ENCODE results near the gene CCDC91. TPM values are rescaled to one million over a fixed set of nuclear protein-coding genes. Genes with fewer than 3 reads are reported as not detected.

CCDC91 gene
- total and polyA plus RNA-seq, 2 donors = 34.7 to 60.2 TPM

DNA sequence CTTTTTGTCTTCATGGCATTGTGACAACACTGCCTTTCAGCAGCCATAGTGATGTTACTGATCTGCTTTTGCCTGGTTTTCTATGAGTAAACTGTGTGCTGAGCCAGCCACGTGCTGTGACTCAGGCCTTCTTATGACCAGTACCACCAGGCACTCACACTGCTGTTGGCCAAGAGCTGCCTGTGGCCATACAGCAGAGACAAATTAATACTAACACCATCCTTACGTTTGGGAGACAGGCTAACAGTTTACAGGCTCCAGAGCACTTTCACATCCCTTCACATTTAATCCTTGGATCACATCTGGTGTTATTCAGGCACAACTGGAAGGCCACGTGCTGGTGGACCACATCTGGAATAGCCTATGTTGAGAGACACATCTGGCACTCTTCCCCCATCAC lies 377.9 kb downstream of the CCDC91 start:
- DNase-seq (ENCODE audit: low read depth in 6 of 9, low spot score in 9 of 9) = no peak
- Histone ChIP-seq H3K4me3 (ENCODE audit: low read length in 2 of 2) (no peak overlapping the region), H3K4me1 (ENCODE audit: control insufficient read depth in 2 of 2, insufficient read depth in 2 of 2, low read length in 2 of 2) (no peaks in the 10 kb centered on the region), H3K27ac (ENCODE audit: low read depth in 1 of 2, low read length in 1 of 2) (no peak overlapping the region), H3K36me3 (ENCODE audit: control insufficient read depth in 2 of 2, insufficient read depth in 2 of 2, low read length in 1 of 2) (no peaks in the 10 kb centered on the region), H3K9me3 (ENCODE audit: control insufficient read depth in 2 of 2, insufficient read depth in 1 of 2, low read length in 1 of 2) (no peaks in the 10 kb centered on the region), H3K27me3 (ENCODE audit: control insufficient read depth in 2 of 2, insufficient read depth in 1 of 2, low read length in 1 of 2) (no peaks in the 10 kb centered on the region)
- WGBS = 95% methylated on average over 3 of the region's 3 CpGs

DNA sequence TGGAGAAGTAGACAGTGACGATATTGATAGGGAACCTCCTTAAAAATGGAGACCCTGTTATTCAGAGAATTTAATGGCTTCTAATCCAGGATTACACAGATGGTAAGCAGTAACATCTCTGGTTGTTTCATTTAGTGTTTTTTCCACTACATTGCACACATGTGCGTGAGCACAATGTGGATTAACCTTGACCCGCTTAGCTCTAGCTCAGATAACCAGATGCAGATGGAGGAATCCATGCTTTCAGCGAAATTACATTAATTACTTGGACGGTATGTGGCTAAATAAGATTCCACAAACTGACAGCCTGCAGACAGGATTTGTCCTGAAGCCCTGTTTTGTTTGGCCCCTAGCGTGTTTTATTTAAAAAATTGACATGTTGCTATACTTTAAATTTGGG lies 378.4 kb downstream of the CCDC91 start:
- H3K4me1 ChIP-seq (ENCODE audit: control insufficient read depth in 2 of 2, insufficient read depth in 2 of 2, low read length in 2 of 2) = no peaks in the 10 kb centered on the region
- no peak overlapping the region for H3K27ac ChIP-seq (ENCODE audit: low read depth in 1 of 2, low read length in 1 of 2)
- WGBS = 82% methylated on average over 6 of the region's 6 CpGs
- DNase-seq (ENCODE audit: low read depth in 6 of 9, low spot score in 9 of 9) = no peak
- H3K36me3 ChIP-seq (ENCODE audit: control insufficient read depth in 2 of 2, insufficient read depth in 2 of 2, low read length in 1 of 2) = no peaks in the 10 kb centered on the region
- H3K4me3 ChIP-seq (ENCODE audit: low read length in 2 of 2) = no peak overlapping the region
- no peaks in the 10 kb centered on the region for H3K9me3 ChIP-seq (ENCODE audit: control insufficient read depth in 2 of 2, insufficient read depth in 1 of 2, low read length in 1 of 2)
- H3K27me3 ChIP-seq (ENCODE audit: control insufficient read depth in 2 of 2, insufficient read depth in 1 of 2, low read length in 1 of 2) = no peaks in the 10 kb centered on the region

DNA sequence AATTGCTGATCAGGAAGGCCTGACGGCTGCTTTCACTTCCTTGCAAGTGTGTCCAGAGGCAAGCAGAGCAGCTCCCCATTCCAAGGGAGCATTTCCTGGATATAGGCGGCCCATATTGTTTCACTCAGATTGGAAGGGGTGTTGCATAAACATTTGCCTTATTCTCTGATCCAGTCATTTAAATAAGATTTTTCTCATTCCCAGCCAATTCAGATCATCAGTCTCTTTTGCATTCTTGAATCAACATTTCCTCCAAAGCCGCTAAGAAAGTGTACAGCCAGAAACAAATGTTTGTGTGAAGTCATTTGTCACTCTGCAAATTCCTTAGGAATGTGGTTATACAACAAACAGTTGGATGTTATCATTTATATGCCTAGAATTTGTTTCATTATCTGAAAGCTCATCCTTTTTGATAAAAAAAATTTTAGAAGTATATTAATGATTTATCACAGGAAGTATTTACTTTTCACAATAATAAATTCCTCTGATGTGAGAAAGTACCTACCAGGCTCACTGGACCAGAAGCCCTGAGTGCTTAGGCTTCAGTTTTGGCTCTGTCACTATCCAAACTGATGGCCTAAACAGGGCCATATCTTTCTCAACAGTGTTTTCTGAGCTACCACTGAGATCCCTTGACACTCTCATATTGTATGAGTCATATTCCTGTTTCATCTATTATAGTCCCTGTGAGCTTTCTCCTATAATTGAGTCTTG lies 379.6 kb downstream of the CCDC91 start:
- no peak for DNase-seq (ENCODE audit: low read depth in 6 of 9, low spot score in 9 of 9)
- Histone ChIP-seq H3K4me1 (ENCODE audit: control insufficient read depth in 2 of 2, insufficient read depth in 2 of 2, low read length in 2 of 2) (no peaks in the 10 kb centered on the region), H3K4me3 (ENCODE audit: low read length in 2 of 2) (no peak overlapping the region), H3K9me3 (ENCODE audit: control insufficient read depth in 2 of 2, insufficient read depth in 1 of 2, low read length in 1 of 2) (no peaks in the 10 kb centered on the region), H3K36me3 (ENCODE audit: control insufficient read depth in 2 of 2, insufficient read depth in 2 of 2, low read length in 1 of 2) (no peaks in the 10 kb centered on the region), H3K27ac (ENCODE audit: low read depth in 1 of 2, low read length in 1 of 2) (no peak overlapping the region), H3K27me3 (ENCODE audit: control insufficient read depth in 2 of 2, insufficient read depth in 1 of 2, low read length in 1 of 2) (no peaks in the 10 kb centered on the region)
- 94% methylated on average over 3 of the region's 3 CpGs for WGBS

DNA sequence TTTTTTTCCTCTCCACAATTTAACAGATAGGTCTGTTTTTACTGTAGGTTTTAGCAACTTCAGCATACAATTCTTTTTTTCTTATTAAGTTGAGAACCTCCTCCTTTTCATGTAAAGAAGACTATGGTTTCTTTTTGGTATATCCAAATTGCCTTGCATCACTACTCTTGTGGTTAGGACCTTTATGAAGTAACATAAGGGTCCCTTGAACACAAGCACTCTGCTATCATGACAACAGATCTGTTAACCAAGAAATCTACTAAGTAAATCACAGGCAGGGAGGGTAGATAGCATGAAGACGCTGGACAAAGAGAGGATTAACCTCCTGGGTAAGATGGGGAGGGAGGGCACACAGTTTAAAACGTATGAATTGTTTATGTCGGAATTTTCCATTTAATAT lies 380.6 kb downstream of the CCDC91 start:
- no peak for DNase-seq (ENCODE audit: low read depth in 6 of 9, low spot score in 9 of 9)
- no peak overlapping the region for H3K4me3 ChIP-seq (ENCODE audit: low read length in 2 of 2)
- H3K27ac ChIP-seq (ENCODE audit: low read depth in 1 of 2, low read length in 1 of 2) = no peak overlapping the region
- H3K9me3 ChIP-seq (ENCODE audit: control insufficient read depth in 2 of 2, insufficient read depth in 1 of 2, low read length in 1 of 2) = no peaks in the 10 kb centered on the region
- WGBS = 94% methylated on average over 3 of the region's 3 CpGs
- H3K36me3 ChIP-seq (ENCODE audit: control insufficient read depth in 2 of 2, insufficient read depth in 2 of 2, low read length in 1 of 2) = no peaks in the 10 kb centered on the region
- H3K4me1 ChIP-seq (ENCODE audit: control insufficient read depth in 2 of 2, insufficient read depth in 2 of 2, low read length in 2 of 2) = no peaks in the 10 kb centered on the region
- no peaks in the 10 kb centered on the region for H3K27me3 ChIP-seq (ENCODE audit: control insufficient read depth in 2 of 2, insufficient read depth in 1 of 2, low read length in 1 of 2)

DNA sequence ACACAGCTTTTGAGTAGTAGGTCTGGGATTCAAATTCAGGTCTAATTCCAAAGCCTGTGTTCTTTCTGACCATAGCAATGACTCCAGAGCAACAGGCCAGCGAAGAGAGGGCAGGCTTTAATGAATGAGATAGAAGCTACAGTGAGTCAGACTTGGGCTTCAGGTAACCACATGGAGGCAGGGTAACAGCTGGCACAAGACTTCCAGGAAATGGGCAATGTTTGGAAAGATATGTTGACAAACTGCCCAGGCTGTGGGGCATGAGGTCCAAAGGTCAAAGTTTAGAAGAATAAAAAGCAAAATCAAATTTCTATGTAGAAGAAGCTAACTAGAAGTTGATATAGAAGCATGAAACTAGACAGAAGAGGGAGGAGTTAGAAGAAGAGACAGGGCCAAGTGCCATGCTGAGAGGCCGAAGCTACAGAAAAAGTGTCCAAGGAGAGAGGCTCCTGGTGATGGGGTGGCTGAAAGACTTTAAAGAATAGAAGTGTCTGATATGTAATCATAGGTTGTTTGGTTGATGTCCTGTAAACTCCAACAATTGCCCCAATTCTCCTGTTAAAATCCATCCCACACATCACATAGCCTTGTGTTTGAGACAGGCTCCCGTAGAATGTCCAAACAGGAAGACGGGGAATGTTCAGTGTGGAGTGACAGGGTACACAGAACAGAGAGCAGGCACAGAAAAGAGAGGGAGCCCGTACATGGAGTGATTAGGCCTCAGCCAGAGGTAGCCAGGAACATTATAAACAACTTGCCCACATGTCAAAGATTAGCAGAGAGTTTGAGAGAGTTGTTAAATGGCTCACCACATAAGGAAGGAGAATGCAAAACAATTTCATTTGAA lies 384.7 kb downstream of the CCDC91 start:
- 94% methylated on average over 5 of the region's 5 CpGs for WGBS
- H3K4me1 ChIP-seq (ENCODE audit: control insufficient read depth in 2 of 2, insufficient read depth in 2 of 2, low read length in 2 of 2) = no peaks in the 10 kb centered on the region
- H3K27me3 ChIP-seq (ENCODE audit: control insufficient read depth in 2 of 2, insufficient read depth in 1 of 2, low read length in 1 of 2) = no peaks in the 10 kb centered on the region
- H3K27ac ChIP-seq (ENCODE audit: low read depth in 1 of 2, low read length in 1 of 2) = no peak overlapping the region
- H3K9me3 ChIP-seq (ENCODE audit: control insufficient read depth in 2 of 2, insufficient read depth in 1 of 2, low read length in 1 of 2) = no peaks in the 10 kb centered on the region
- DNase-seq (ENCODE audit: low read depth in 6 of 9, low spot score in 9 of 9) = no peak
- H3K36me3 ChIP-seq (ENCODE audit: control insufficient read depth in 2 of 2, insufficient read depth in 2 of 2, low read length in 1 of 2) = no peaks in the 10 kb centered on the region
- H3K4me3 ChIP-seq (ENCODE audit: low read length in 2 of 2) = no peak overlapping the region

DNA sequence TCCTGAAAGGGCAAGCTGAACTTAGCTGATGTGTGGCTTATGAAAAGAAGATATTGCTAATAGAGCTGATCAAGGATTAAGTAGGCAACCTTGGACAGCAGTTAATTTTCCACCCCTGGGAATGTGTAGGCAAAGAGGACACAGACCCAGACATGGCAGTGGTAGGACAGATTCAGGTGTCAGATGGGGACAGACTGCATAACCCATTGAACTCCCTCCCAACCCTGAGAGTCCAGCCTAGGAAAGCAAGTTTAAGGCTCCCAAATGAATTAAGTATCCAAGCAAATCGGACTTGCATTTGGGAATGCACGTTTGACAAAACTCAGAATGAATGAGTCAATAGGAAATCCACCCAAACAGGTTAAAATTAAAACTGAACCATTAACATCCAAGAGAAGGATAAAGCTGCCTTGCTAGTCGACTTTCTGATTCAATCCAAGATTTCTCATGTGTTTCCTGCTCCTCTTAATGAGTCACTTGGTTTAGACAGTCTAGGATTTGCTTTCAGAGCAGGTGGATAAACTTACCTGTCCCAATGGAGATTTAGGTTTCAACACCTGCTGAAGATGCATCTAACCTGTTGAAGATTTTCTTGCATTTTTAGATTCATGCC lies 385.4 kb downstream of the CCDC91 start:
- Histone ChIP-seq H3K36me3 (ENCODE audit: control insufficient read depth in 2 of 2, insufficient read depth in 2 of 2, low read length in 1 of 2) (no peaks in the 10 kb centered on the region), H3K27me3 (ENCODE audit: control insufficient read depth in 2 of 2, insufficient read depth in 1 of 2, low read length in 1 of 2) (no peaks in the 10 kb centered on the region), H3K4me3 (ENCODE audit: low read length in 2 of 2) (no peak overlapping the region), H3K27ac (ENCODE audit: low read depth in 1 of 2, low read length in 1 of 2) (no peak overlapping the region), H3K9me3 (ENCODE audit: control insufficient read depth in 2 of 2, insufficient read depth in 1 of 2, low read length in 1 of 2) (no peaks in the 10 kb centered on the region), H3K4me1 (ENCODE audit: control insufficient read depth in 2 of 2, insufficient read depth in 2 of 2, low read length in 2 of 2) (no peaks in the 10 kb centered on the region)
- no peak for DNase-seq (ENCODE audit: low read depth in 6 of 9, low spot score in 9 of 9)
- 92% methylated on average over 3 of the region's 3 CpGs for WGBS

DNA sequence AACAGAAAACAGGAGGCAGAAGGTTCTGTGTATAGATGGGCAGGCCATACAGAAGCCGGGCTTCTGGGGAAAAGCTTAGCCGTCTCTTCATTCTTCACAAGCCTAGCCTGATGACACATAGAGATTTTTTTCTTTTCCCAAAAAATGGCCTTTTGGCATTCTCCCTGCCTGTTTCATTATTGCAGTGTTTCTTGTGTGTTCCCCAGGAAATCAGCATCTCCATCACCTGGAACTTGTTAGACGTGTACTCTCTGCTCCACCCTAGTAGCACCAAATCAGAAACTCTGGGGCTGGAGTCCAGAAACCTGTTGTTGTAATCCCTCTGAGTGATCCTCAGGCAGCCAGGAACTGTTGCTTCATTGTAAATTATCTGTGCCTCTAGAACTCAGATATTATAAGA lies 388.1 kb downstream of the CCDC91 start:
- no peaks in the 10 kb centered on the region for H3K36me3 ChIP-seq (ENCODE audit: control insufficient read depth in 2 of 2, insufficient read depth in 2 of 2, low read length in 1 of 2)
- no peaks in the 10 kb centered on the region for H3K27me3 ChIP-seq (ENCODE audit: control insufficient read depth in 2 of 2, insufficient read depth in 1 of 2, low read length in 1 of 2)
- H3K9me3 ChIP-seq (ENCODE audit: control insufficient read depth in 2 of 2, insufficient read depth in 1 of 2, low read length in 1 of 2) = no peaks in the 10 kb centered on the region
- WGBS = 96% methylated on average over 3 of the region's 3 CpGs
- H3K4me3 ChIP-seq (ENCODE audit: low read length in 2 of 2) = no peak overlapping the region
- H3K27ac ChIP-seq (ENCODE audit: low read depth in 1 of 2, low read length in 1 of 2) = no peak overlapping the region
- DNase-seq (ENCODE audit: low read depth in 6 of 9, low spot score in 9 of 9) = no peak
- no peaks in the 10 kb centered on the region for H3K4me1 ChIP-seq (ENCODE audit: control insufficient read depth in 2 of 2, insufficient read depth in 2 of 2, low read length in 2 of 2)

DNA sequence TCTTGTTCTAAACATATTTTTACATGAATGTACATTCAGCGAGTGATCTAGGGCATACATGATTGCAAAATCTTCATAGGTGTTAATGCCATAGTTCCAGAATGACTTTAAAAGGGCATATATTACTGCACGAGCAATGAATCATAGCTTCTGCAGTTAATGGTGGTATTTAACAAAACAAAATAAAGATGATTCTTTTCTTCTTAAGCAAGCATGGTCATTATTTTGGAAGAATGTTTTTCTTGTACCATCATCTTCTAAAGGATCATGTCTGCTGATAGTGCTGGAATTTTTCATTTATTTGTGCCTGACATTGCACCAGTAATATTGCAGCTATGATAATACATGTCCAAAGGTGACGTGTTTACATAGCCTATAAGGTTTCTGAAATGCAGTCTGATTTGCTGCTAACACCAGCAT lies 388.6 kb downstream of the CCDC91 start:
- H3K4me1 ChIP-seq (ENCODE audit: control insufficient read depth in 2 of 2, insufficient read depth in 2 of 2, low read length in 2 of 2) = peaks cover under 1% of the 10 kb centered on the region in 2 donors
- 97% methylated on average over 3 of the region's 3 CpGs for WGBS
- no peaks in the 10 kb centered on the region for H3K9me3 ChIP-seq (ENCODE audit: control insufficient read depth in 2 of 2, insufficient read depth in 1 of 2, low read length in 1 of 2)
- no peaks in the 10 kb centered on the region for H3K36me3 ChIP-seq (ENCODE audit: control insufficient read depth in 2 of 2, insufficient read depth in 2 of 2, low read length in 1 of 2)
- H3K27me3 ChIP-seq (ENCODE audit: control insufficient read depth in 2 of 2, insufficient read depth in 1 of 2, low read length in 1 of 2) = no peaks in the 10 kb centered on the region
- H3K27ac ChIP-seq (ENCODE audit: low read depth in 1 of 2, low read length in 1 of 2) = no peak overlapping the region
- no peak overlapping the region for H3K4me3 ChIP-seq (ENCODE audit: low read length in 2 of 2)
- DNase-seq (ENCODE audit: low read depth in 6 of 9, low spot score in 9 of 9) = no peak

All from thymus (tissue), 11 donors.